C4-2B (cell line): Measurements from ENCODE around the gene THRB.

ENCODE experiments used
- H3K27ac ChIP-seq: fragments of 450-650 bp; 2 replicates; pipeline ENCODE4 v1.5.1; 2017
- CTCF ChIP-seq: fragments of 450-650 bp; conservative IDR thresholded peaks from 2 replicates; pipeline ENCODE4 v1.5.1; 2017; ENCODE audit warnings: mild to moderate bottlenecking
- ZFX ChIP-seq: fragments of 450-650 bp; IDR thresholded peaks from 2 replicates; pipeline ENCODE4 v1.6.1; 2017

Gene THRB

GRCh38 chr3:24259901-24260512, 234.6 kb downstream of the THRB start:
- no peak for TF ChIP-seq ZFX
- TF ChIP-seq CTCF, result no peak
- no peak overlapping the region for H3K27ac ChIP-seq

DNA sequence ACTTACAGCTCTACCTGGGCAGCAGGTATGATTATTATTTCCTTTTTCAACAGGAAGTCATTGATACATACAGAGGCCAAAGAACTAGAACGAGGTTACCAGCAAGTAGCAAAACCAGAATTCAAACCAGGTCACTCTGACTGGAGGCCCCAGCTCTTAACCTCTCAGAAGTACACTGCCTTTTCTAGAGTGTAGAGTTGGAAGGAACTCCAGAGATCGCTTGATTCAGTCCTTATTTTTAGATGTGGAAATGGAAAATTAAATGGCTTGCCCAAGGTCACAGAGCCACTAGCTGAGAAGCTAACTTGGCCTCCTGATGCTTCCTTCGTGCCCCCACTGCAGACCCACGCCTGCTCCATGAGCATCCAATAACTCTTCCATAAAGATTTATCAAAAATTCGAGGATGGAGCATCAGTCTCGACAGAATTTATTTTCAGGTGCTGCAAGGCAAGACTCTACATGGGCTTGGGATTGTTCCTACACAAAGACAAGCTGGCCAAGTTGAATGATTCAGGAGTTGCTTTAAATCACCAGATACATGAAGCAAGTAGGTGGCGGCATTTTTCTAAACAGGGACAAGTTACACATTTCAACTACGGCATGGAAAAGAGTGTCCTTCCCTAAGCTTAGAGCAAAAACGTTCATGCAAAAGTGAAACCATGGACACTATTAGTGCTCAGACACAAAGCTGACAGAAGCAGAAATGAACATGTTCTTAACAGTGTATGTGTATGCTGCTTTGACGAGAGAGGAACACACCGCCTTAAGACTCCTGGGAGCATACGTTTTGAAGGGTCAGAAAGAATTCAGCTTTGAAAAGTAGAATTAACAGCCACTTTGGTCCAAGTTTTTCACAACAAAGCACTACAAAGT, 235.7 kb downstream of the THRB start:
- no peak for TF ChIP-seq CTCF
- no peak for TF ChIP-seq ZFX
- no peak overlapping the region for H3K27ac ChIP-seq

DNA sequence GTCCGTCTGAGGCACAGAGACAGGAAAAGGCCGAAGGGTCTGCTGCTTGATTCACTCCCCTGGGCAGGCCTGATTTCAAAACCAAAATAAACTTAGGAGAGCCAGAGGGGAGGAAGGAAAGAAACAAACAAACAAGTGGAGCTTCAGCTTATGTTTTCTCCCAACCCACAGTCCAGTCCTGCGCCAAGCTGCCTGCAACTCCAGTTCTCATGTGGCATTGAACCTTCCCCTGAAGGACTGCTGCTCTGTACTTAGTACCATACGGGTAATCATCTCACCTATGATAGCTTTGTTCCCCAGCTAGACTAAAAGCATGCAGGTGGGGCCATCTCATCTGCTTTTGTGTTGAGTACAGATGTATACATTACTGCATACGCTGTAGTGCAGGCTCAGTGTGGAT, 236.4 kb downstream of the THRB start:
- TF ChIP-seq ZFX, result no peak
- no peak for TF ChIP-seq CTCF
- no peak overlapping the region for H3K27ac ChIP-seq

GRCh38 chr3:24255414-24255813, 239.2 kb downstream of the THRB start:
- no peak overlapping the region for H3K27ac ChIP-seq
- TF ChIP-seq CTCF (no peak), ZFX (no peak)

GRCh38 chr3:24254649-24255048, 240.0 kb downstream of the THRB start:
- TF ChIP-seq ZFX (no peak), CTCF (no peak)

DNA sequence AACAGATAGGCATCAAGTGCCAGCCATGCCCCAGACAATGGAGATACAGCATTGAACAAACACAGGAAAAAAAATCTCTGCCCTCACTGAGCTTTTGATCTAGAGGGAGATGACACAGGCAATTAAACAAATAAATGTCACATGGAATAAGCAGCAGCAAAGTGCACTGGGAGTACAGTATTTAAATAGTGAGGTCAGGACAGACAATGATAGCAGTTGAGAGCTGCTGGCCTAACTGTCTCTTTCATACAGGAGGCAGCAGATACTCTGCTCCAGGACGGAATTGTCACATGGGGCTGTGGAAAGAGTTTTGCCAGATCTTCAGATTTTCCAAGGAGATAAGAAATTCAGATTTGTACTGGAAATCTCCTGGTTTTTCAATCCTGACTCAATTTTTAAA, 241.3 kb downstream of the THRB start:
- no peak overlapping the region for H3K27ac ChIP-seq
- TF ChIP-seq ZFX, result no peak
- no peak for TF ChIP-seq CTCF

More at GRCh38 chr3:24254649-24255048, 240.0 kb downstream of the THRB start:
- no peak overlapping the region for H3K27ac ChIP-seq

DNA sequence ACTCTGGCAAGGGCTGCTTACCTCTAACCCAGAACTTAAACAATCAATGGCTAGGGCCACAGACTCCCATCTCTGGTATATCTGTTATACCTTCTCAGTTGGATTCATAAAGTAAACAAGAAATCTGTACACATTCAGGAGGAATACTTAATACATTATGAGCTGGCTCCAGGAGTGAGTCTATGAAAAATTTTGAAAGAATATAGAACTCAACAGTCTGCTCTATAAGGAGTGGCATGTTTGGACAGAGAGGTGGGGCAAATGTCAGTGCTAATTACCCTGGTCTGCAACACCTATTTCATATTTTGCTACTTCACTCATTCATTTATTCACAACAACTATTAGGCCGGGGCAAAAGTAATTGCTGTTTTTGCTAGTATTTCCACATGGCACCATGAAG, 245.1 kb downstream of the THRB start:
- TF ChIP-seq ZFX (no peak), CTCF (no peak)
- H3K27ac ChIP-seq, result no peak overlapping the region
